ENCODE measurements around the gene ANXA11.

Gene ANXA11

GRCh38 chr10:80154978-80155695, 50.2 kb downstream of the ANXA11 start:
- Histone ChIP-seq H3K27me3 (ENCODE audit: control insufficient read depth in 1 of 2, insufficient read depth in 1 of 2, low read length in 2 of 2) (no peaks in the 10 kb centered on the region), H3K4me1 (ENCODE audit: control insufficient read depth, insufficient read depth, low read depth, low read length) (peaks cover 34% of the 10 kb centered on the region), H3K9ac (ENCODE audit: low read length) (peak overlapping the region; percentile 72), H2BK12ac (ENCODE audit: low read length in 2 of 2) (peak overlapping the region in 1 of 2 experiments; percentile 75), H2AK5ac (ENCODE audit: low read length, severe bottlenecking) (peak overlapping the region; percentile 43), H2BK5ac (ENCODE audit: low read depth, low read length, poor library complexity, severe bottlenecking) (no peak overlapping the region), H3K4me3 (ENCODE audit: insufficient read depth in 1 of 2, low read depth in 1 of 2, low read length in 2 of 2) (peak overlapping the region in 1 of 2 experiments; percentile 9), H3K9me3 (ENCODE audit: control insufficient read depth, low read length) (no peaks in the 10 kb centered on the region), H3K18ac (ENCODE audit: low read depth in 1 of 2, low read length in 2 of 2) (peak overlapping the region; percentile 37 to 61), H4K91ac (ENCODE audit: low read length) (peak overlapping the region; percentile 78), H3K79me1 (replicated peaks; ENCODE audit: low read length, poor library complexity, severe bottlenecking) (peaks cover 18% of the 10 kb centered on the region), H3K27ac (ENCODE audit: low read length, poor library complexity, severe bottlenecking) (peak overlapping the region; percentile 65), H3K23ac (ENCODE audit: low read length in 2 of 2) (no peak overlapping the region), H4K8ac (ENCODE audit: low read length) (peak overlapping the region; percentile 67), H3K36me3 (ENCODE audit: control insufficient read depth in 1 of 2, insufficient read depth in 2 of 2, low read depth in 1 of 2, low read length in 2 of 2) (peaks cover 65 to 90% of the 10 kb centered on the region in 2 experiments), H3K4me2 (ENCODE audit: low read length, poor library complexity, severe bottlenecking) (no peak overlapping the region), H2BK120ac (ENCODE audit: low read depth, low read length) (peak overlapping the region; percentile 54), H2AFZ (ENCODE audit: low read depth, low read length) (no peak overlapping the region), H3K4ac (ENCODE audit: low read depth in 1 of 2, low read length in 2 of 2) (peak overlapping the region; percentile 6 to 28), H3K14ac (ENCODE audit: low read length in 2 of 2) (peak overlapping the region in 1 of 2 experiments; percentile 44), H2BK15ac (ENCODE audit: low read depth, poor library complexity, severe bottlenecking) (peak overlapping the region; percentile 46)
- peak; percentile 76 for DNase-seq
- WGBS, result 59% methylated on average over 8 of the region's 10 CpGs

- peaks cover 64 to 90% of the 10 kb centered on the region in 2 experiments for H3K36me3 ChIP-seq (ENCODE audit: control insufficient read depth in 1 of 2, insufficient read depth in 2 of 2, low read depth in 1 of 2, low read length in 2 of 2)
Measured at GRCh38 chr10:80154626-80154977, 50.7 kb downstream of the ANXA11 start.

GRCh38 chr10:80153460-80153859, 51.9 kb downstream of the ANXA11 start:
- Histone ChIP-seq H3K14ac (ENCODE audit: low read length in 2 of 2) (no peak overlapping the region), H3K4ac (ENCODE audit: low read depth in 1 of 2, low read length in 2 of 2) (no peak overlapping the region), H2BK12ac (ENCODE audit: low read length in 2 of 2) (no peak overlapping the region), H3K18ac (ENCODE audit: low read depth in 1 of 2, low read length in 2 of 2) (no peak overlapping the region), H2BK120ac (ENCODE audit: low read depth, low read length) (no peak overlapping the region), H3K27ac (ENCODE audit: low read length, poor library complexity, severe bottlenecking) (no peak overlapping the region), H3K79me1 (replicated peaks; ENCODE audit: low read length, poor library complexity, severe bottlenecking) (peaks cover 18% of the 10 kb centered on the region), H3K23ac (ENCODE audit: low read length in 2 of 2) (no peak overlapping the region), H3K36me3 (ENCODE audit: control insufficient read depth in 1 of 2, insufficient read depth in 2 of 2, low read depth in 1 of 2, low read length in 2 of 2) (peaks cover 64 to 92% of the 10 kb centered on the region in 2 experiments), H3K9ac (ENCODE audit: low read length) (no peak overlapping the region), H3K4me2 (ENCODE audit: low read length, poor library complexity, severe bottlenecking) (no peak overlapping the region), H2BK15ac (ENCODE audit: low read depth, poor library complexity, severe bottlenecking) (no peak overlapping the region), H2AK5ac (ENCODE audit: low read length, severe bottlenecking) (no peak overlapping the region), H4K91ac (ENCODE audit: low read length) (no peak overlapping the region), H3K4me1 (ENCODE audit: control insufficient read depth, insufficient read depth, low read depth, low read length) (peaks cover 23% of the 10 kb centered on the region), H3K27me3 (ENCODE audit: control insufficient read depth in 1 of 2, insufficient read depth in 1 of 2, low read length in 2 of 2) (no peaks in the 10 kb centered on the region), H2BK5ac (ENCODE audit: low read depth, low read length, poor library complexity, severe bottlenecking) (no peak overlapping the region), H4K8ac (ENCODE audit: low read length) (no peak overlapping the region), H2AFZ (ENCODE audit: low read depth, low read length) (no peak overlapping the region), H3K4me3 (ENCODE audit: insufficient read depth in 1 of 2, low read depth in 1 of 2, low read length in 2 of 2) (no peak overlapping the region), H3K9me3 (ENCODE audit: control insufficient read depth, low read length) (peaks cover 8% of the 10 kb centered on the region)
- DNase-seq, result no peak
- WGBS, result 64% methylated on average over 3 of the region's 3 CpGs

More at GRCh38 chr10:80154626-80154977, 50.7 kb downstream of the ANXA11 start:
- Histone ChIP-seq H2BK15ac (ENCODE audit: low read depth, poor library complexity, severe bottlenecking) (no peak overlapping the region), H4K91ac (ENCODE audit: low read length) (no peak overlapping the region), H3K18ac (ENCODE audit: low read depth in 1 of 2, low read length in 2 of 2) (peak overlapping the region in 1 of 2 experiments; percentile 54), H4K8ac (ENCODE audit: low read length) (no peak overlapping the region), H3K27me3 (ENCODE audit: control insufficient read depth in 1 of 2, insufficient read depth in 1 of 2, low read length in 2 of 2) (no peaks in the 10 kb centered on the region), H2BK5ac (ENCODE audit: low read depth, low read length, poor library complexity, severe bottlenecking) (no peak overlapping the region), H3K4me3 (ENCODE audit: insufficient read depth in 1 of 2, low read depth in 1 of 2, low read length in 2 of 2) (no peak overlapping the region), H3K27ac (ENCODE audit: low read length, poor library complexity, severe bottlenecking) (peak overlapping the region; percentile 65), H3K14ac (ENCODE audit: low read length in 2 of 2) (peak overlapping the region in 1 of 2 experiments; percentile 44), H3K4me2 (ENCODE audit: low read length, poor library complexity, severe bottlenecking) (no peak overlapping the region), H2BK120ac (ENCODE audit: low read depth, low read length) (no peak overlapping the region), H3K23ac (ENCODE audit: low read length in 2 of 2) (no peak overlapping the region), H3K4me1 (ENCODE audit: control insufficient read depth, insufficient read depth, low read depth, low read length) (peaks cover 31% of the 10 kb centered on the region), H3K9ac (ENCODE audit: low read length) (peak overlapping the region; percentile 72), H3K79me1 (replicated peaks; ENCODE audit: low read length, poor library complexity, severe bottlenecking) (peaks cover 18% of the 10 kb centered on the region), H2BK12ac (ENCODE audit: low read length in 2 of 2) (peak overlapping the region in 1 of 2 experiments; percentile 75), H3K9me3 (ENCODE audit: control insufficient read depth, low read length) (no peaks in the 10 kb centered on the region), H2AFZ (ENCODE audit: low read depth, low read length) (no peak overlapping the region), H2AK5ac (ENCODE audit: low read length, severe bottlenecking) (peak overlapping the region; percentile 13), H3K4ac (ENCODE audit: low read depth in 1 of 2, low read length in 2 of 2) (no peak overlapping the region)
- WGBS, result 95% methylated on average over 5 of the region's 5 CpGs
- no peak for DNase-seq

- Histone ChIP-seq H3K23ac (ENCODE audit: low read length in 2 of 2) (no peak overlapping the region), H4K8ac (ENCODE audit: low read length) (no peak overlapping the region), H2AK5ac (ENCODE audit: low read length, severe bottlenecking) (no peak overlapping the region), H3K79me1 (replicated peaks; ENCODE audit: low read length, poor library complexity, severe bottlenecking) (peaks cover 16% of the 10 kb centered on the region), H3K27me3 (ENCODE audit: control insufficient read depth in 1 of 2, insufficient read depth in 1 of 2, low read length in 2 of 2) (no peaks in the 10 kb centered on the region), H3K18ac (ENCODE audit: low read depth in 1 of 2, low read length in 2 of 2) (no peak overlapping the region), H3K4ac (ENCODE audit: low read depth in 1 of 2, low read length in 2 of 2) (no peak overlapping the region), H3K14ac (ENCODE audit: low read length in 2 of 2) (no peak overlapping the region), H2BK15ac (ENCODE audit: low read depth, poor library complexity, severe bottlenecking) (no peak overlapping the region), H2BK12ac (ENCODE audit: low read length in 2 of 2) (no peak overlapping the region), H3K4me3 (ENCODE audit: insufficient read depth in 1 of 2, low read depth in 1 of 2, low read length in 2 of 2) (no peak overlapping the region), H3K4me2 (ENCODE audit: low read length, poor library complexity, severe bottlenecking) (no peak overlapping the region), H3K9me3 (ENCODE audit: control insufficient read depth, low read length) (peaks cover 8% of the 10 kb centered on the region), H3K36me3 (ENCODE audit: control insufficient read depth in 1 of 2, insufficient read depth in 2 of 2, low read depth in 1 of 2, low read length in 2 of 2) (peaks cover 66 to 93% of the 10 kb centered on the region in 2 experiments), H4K91ac (ENCODE audit: low read length) (no peak overlapping the region), H2AFZ (ENCODE audit: low read depth, low read length) (no peak overlapping the region), H3K9ac (ENCODE audit: low read length) (no peak overlapping the region), H2BK5ac (ENCODE audit: low read depth, low read length, poor library complexity, severe bottlenecking) (no peak overlapping the region), H3K4me1 (ENCODE audit: control insufficient read depth, insufficient read depth, low read depth, low read length) (peaks cover 17% of the 10 kb centered on the region), H3K27ac (ENCODE audit: low read length, poor library complexity, severe bottlenecking) (no peak overlapping the region), H2BK120ac (ENCODE audit: low read depth, low read length) (no peak overlapping the region)
- WGBS, result 91% methylated on average over 6 of the region's 6 CpGs
- no peak for DNase-seq
Measured at GRCh38 chr10:80152820-80153219, 52.5 kb downstream of the ANXA11 start.

All from mesenchymal stem cell (in vitro differentiated cells and primary cell).